Sigmoid colon (tissue), 4 donors: ENCODE data around the gene KCND3.

Experiments
- CTCF ChIP-seq, 4 experiments: fragments of 450-650 bp in 3 of 4; fragments of 200-600 bp in 1 of 4; IDR thresholded peaks; one replicate each; pipeline ENCODE4 v1.5.1; 2016 to 2019; ENCODE audit warnings: antibody characterized with exemption in 4 of 4, mild to moderate bottlenecking in 3 of 4, moderate library complexity in 2 of 4
- POLR2A ChIP-seq, 2 donors: fragments of 450-650 bp; IDR thresholded peaks; one replicate each; pipeline ENCODE4 v1.6.1; 2016; ENCODE audit warnings: antibody characterized with exemption in 2 of 2, mild to moderate bottlenecking in 2 of 2, moderate library complexity in 2 of 2
- POLR2AphosphoS5 ChIP-seq, 4 donors: sonication (generic); formaldehyde crosslinking; IDR thresholded peaks; one replicate each; pipeline ENCODE4 v1.6.1; 2017; ENCODE audit warnings: antibody characterized with exemption in 4 of 4

GRCh38 chr1:111778541-111779051 lies 210.9 kb downstream of the KCND3 start:
- TF ChIP-seq CTCF (IDR thresholded peaks at IDR 0.05): no peak
- TF ChIP-seq POLR2A (IDR thresholded peaks at IDR 0.05): no peak
- no peak for TF ChIP-seq POLR2AphosphoS5 (IDR thresholded peaks at IDR 0.05)
